HG02798 (cell line): ENCODE results near the gene TTC22.

Experiments
- ATAC-seq: cut with Tn5 transposase; IDR thresholded peaks from one replicate; pipeline ENCODE4 v1.9.1; 2021; ENCODE audit warnings: mild to moderate bottlenecking; ENCODE audit not compliant: unreplicated experiment, poor library complexity

Gene TTC22

DNA sequence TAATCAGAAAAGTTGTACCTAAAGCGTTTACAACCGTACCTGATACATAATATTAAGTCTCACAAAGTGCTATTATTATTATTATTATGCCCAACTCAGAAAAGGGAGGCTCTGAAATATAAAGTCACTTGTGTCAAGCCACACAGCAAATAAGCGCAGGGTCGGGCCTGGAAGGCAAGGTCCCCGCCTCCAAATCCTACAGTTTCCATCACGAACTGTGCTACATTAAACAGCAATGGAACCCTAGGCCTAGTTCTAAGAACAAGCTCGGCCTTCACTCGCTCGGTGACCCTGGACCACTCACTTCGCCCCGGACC, 37.3 kb downstream of the TTC22 start:
- ATAC-seq, result no peak

GRCh38 chr1:54758678-54759348, 42.3 kb downstream of the TTC22 start:
- no peak for ATAC-seq

DNA sequence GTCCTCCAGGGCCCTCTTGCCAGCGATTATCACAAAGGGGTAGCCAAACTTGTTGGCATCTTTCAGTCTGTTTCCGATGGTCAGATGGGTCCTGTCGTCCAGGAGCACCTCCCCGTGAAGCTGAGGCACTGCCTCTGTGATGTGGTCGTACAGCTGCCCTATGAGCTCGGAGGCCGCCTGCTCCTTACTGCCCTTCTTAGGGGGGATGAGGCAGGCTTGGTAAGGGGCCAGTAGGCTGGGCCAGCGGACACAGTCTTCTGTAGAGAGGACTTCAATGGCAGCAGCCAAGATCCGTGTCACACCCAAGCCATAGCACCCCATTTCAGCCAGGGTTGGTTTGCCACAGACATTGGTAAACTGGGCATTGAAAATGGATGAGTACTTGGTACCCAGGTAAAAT, 43.3 kb downstream of the TTC22 start:
- no peak for ATAC-seq

DNA sequence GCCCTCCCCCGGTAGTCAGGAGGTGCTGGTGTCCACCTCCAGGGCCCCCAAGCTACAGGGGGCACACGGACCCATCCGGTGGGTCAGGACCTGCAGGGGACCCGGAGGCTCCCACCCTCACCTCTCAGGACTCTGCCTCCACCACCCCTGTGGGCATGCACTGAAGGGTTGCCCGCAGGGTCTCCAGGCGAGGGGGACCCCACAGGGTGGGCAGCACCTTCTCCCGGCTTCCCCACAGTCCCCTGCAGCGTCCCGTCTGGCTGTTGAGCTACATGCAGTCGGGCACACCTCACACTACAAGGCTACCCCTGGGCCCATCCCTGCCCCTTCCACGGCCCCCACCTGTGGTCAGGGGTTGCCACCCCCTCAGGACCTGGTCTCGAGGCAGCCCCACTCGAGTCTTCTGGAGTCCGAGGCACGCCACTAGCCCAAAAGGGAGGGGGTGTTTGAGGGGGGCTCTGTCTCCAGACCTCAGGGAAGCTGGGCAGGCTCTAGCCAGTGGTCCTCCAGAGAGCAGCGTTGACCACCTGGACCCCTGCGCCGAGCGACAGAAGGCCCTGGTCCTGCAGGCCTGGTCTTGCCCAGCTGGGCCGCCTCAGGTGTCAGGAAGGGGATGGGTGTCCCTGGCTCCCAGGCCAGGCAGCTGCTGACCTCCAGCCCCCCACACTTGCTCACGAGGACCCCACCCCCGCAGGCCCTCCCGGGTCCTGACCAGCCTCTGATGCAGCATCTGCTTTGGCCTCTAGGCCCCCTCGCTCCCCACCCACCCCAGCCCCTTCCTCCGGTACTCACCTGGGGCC, 46.4 kb downstream of the TTC22 start:
- no peak for ATAC-seq

DNA sequence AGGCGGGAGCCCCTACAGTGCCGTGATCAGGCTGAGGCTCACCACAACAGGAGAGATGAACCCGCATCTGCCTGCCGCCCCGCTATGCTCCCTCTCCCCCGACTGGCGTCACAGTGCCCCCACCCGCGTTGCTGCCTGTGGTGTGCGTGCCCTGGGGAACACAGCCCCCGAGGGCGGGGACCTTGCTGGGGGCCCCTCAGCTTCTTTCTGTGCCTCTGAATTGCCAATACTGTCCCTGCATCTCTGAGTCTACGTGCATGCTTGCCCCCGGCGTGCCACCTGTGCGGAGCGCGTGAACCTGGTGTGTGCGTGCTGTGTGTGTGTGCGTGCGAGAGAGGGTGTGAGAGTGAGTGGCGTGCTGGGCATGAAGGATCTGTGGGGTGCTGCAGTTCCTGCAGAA, 47.1 kb downstream of the TTC22 start:
- ATAC-seq, result no peak

GRCh38 chr1:54751426-54751825, 49.7 kb downstream of the TTC22 start:
- ATAC-seq, result no peak

DNA sequence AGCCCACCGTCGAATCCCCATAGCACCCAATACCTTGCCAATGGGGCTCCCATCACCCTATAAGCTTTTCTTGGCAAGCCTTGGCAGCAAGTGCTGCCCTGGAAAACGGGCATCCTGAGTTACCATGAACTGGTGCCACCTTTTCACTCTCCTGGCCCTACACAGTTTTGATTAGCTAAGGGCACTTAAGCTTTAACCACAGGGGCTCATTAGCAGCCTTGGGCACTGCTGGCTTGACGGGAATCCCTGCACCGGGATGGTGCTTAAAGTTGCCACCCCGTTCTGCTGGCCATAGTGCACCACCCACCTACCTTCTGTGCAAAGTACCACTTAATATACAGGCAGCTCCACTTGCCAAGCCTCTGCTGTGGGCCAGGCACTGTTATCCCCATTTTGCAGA, 50.5 kb downstream of the TTC22 start:
- ATAC-seq, result no peak

DNA sequence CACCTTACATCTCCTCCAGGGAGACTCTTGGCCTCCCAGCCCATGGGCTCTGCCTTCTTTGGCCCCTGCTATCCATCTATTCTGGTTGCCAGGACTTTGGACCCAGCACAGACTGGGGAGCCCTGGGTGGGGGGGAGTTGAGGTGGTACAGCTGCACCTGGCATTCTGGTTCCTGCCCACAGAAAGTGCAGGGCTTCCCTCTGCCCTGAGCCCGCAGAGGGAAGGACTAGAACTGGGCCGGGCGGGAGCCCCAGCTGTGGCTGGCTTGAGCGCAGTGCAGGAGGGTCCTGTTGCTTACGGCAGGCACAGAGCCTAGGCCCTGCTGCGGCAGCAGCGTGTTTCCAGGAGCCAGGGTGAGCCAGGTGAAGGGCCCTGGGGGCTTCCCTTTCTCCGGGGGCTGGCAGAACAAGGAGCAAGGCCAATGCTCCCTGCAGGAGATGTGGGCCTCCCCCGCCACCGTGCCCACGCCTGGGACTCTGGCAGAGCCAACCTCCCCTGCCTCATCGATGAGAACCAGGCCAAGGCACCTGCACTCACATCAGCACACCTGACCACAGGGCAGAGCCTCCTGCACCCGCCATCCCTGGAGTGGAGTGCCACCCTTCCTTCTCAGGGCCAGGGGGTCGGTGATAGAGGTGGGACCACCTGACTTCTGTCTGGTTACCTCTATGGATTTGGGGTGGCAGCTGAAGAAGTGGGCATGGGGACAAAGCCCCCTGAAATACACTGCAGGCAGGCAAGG, 52.9 kb downstream of the TTC22 start:
- no peak for ATAC-seq

DNA sequence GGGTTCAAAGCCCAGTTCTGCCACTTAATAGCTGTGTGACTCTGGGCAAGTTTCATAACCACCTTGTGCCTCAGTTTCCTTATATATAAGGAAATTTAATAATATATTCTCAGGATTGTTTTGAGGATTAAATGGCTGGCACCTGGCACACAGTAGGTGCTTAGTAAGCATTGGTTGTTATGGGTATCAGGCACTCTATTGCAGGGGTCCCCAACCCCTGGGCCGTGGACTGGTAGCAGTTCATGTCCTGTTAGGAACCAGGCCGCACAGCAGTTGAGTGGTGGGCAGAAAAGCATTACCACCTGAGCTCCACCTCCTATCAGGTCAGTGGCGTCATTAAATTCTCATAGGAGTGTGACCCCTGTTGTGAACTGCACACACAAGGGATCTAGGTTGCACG, 55.3 kb downstream of the TTC22 start:
- ATAC-seq, result no peak

- ATAC-seq, result no peak
These were observed 55.8 kb downstream of the TTC22 start for GRCh38 chr1:54745274-54745673.

- ATAC-seq, result no peak
These were observed 56.4 kb downstream of the TTC22 start for GRCh38 chr1:54744696-54745095.

GRCh38 chr1:54743416-54744226, 57.5 kb downstream of the TTC22 start:
- no peak for ATAC-seq

- ATAC-seq, result no peak
These were observed 58.8 kb downstream of the TTC22 start for GRCh38 chr1:54742282-54742681.

- no peak for ATAC-seq
These were observed 59.6 kb downstream of the TTC22 start for GRCh38 chr1:54741531-54741930.

GRCh38 chr1:54738244-54738643, 62.9 kb downstream of the TTC22 start:
- ATAC-seq, result no peak

DNA sequence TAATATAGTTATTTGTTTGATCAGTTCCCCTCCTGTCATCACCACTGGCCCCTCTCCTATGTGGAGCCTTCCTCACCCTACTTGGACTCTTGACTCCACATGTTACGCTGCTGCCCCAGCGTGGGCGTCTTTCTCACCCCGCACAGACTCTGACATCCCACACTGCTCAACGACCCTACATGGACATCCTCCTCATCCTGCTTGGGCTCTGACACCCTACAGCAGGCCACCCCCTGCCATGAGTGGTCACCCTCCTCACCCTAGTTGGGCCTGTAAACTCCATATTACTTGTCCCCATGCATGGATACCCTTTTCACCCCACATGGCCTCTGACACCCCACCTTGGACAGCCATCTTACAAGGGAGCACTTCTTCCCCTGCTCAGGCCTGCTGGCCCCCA, 64.4 kb downstream of the TTC22 start:
- ATAC-seq, result no peak
